HepG2 (cell line): ENCODE data around the gene SINHCAF. TPM values are rescaled to one million over a fixed set of nuclear protein-coding genes. Genes with fewer than 3 reads are reported as not detected.

Experiments
- AGO1 ChIP-seq: fragments of 200-400 bp; formaldehyde crosslinking; IDR thresholded peaks from 2 replicates; pipeline ENCODE4 v1.6.1; 2017; ENCODE audit warnings: mild to moderate bottlenecking, low read depth, low read length, moderate library complexity; ENCODE audit not compliant: poor library complexity, severe bottlenecking
- AHDC1 ChIP-seq: sonication (generic); formaldehyde crosslinking; IDR thresholded peaks from 2 replicates; pipeline ENCODE4 v1.5.1; 2020; ENCODE audit warnings: mild to moderate bottlenecking, missing genetic modification reagents, borderline replicate concordance
- ARHGAP35 ChIP-seq: sonication (generic); formaldehyde crosslinking; IDR thresholded peaks from 2 replicates; pipeline ENCODE4 v1.9.0; 2022; ENCODE audit warnings: mild to moderate bottlenecking, inconsistent platforms, moderate library complexity, missing genetic modification reagents, borderline replicate concordance
- DPF2 ChIP-seq: sonication (generic); formaldehyde crosslinking; IDR thresholded peaks from 2 replicates; pipeline ENCODE4 v1.4.0; 2020; ENCODE audit warnings: mild to moderate bottlenecking, low read depth, missing genetic modification reagents, borderline replicate concordance
- IKZF5 ChIP-seq: IDR thresholded peaks from 2 replicates; pipeline ENCODE4 v1.6.1; 2018; ENCODE audit warnings: missing genetic modification reagents, mild to moderate bottlenecking, missing compliant biosample characterization
- NPAS2 ChIP-seq: sonication (generic); formaldehyde crosslinking; IDR thresholded peaks from 2 replicates; pipeline ENCODE4 v1.8.0; 2022; ENCODE audit warnings: mild to moderate bottlenecking, missing genetic modification reagents, borderline replicate concordance
- RBAK ChIP-seq: sonication (generic); formaldehyde crosslinking; IDR thresholded peaks from 2 replicates; pipeline ENCODE4 v1.5.1; 2020; ENCODE audit warnings: mild to moderate bottlenecking, missing genetic modification reagents
- SMAD1 ChIP-seq: sonication (generic); formaldehyde crosslinking; IDR thresholded peaks from 2 replicates; pipeline ENCODE4 v1.4.0; 2020; ENCODE audit warnings: missing genetic modification reagents, low read depth, mild to moderate bottlenecking, borderline replicate concordance
- SNAPC5 ChIP-seq: sonication (generic); formaldehyde crosslinking; IDR thresholded peaks from 2 replicates; pipeline ENCODE4 v1.8.1; 2023; ENCODE audit warnings: mild to moderate bottlenecking, missing genetic modification reagents, borderline replicate concordance
- SRSF1 ChIP-seq: fragments of 200-400 bp; formaldehyde crosslinking; optimal IDR thresholded peaks from 2 replicates; pipeline ENCODE3; 2017; ENCODE audit warnings: mild to moderate bottlenecking, low read depth, low read length, moderate library complexity
- TEF ChIP-seq: sonication (generic); formaldehyde crosslinking; IDR thresholded peaks from 2 replicates; pipeline ENCODE4 v1.5.0; 2020; ENCODE audit warnings: missing genetic modification reagents
- USF2 ChIP-seq, 2 experiments: sonication (generic) in 1 of 2; formaldehyde crosslinking in 1 of 2; IDR thresholded peaks; 2 replicates each; pipeline versions ENCODE4 v1.5.1 to v1.6.1; 2011 to 2020; ENCODE audit warnings: borderline replicate concordance in 1 of 2, low read depth in 1 of 2, low read length in 1 of 2, mild to moderate bottlenecking in 1 of 2, missing genetic modification reagents in 1 of 2, moderate library complexity in 1 of 2
- ZBTB8A ChIP-seq: sonication (generic); formaldehyde crosslinking; IDR thresholded peaks from 2 replicates; pipeline ENCODE4 v1.4.0; 2020; ENCODE audit warnings: mild to moderate bottlenecking, low read depth, missing genetic modification reagents, borderline replicate concordance
- ZFP36L2 ChIP-seq: sonication (generic); formaldehyde crosslinking; IDR thresholded peaks from 2 replicates; pipeline ENCODE4 v1.4.0; 2020; ENCODE audit warnings: missing genetic modification reagents
- ZMYM3 ChIP-seq: sonication (generic); formaldehyde crosslinking; IDR thresholded peaks from 2 replicates; pipeline ENCODE4 v1.5.1; 2020; ENCODE audit warnings: mild to moderate bottlenecking, missing genetic modification reagents
- ZNF674 ChIP-seq: sonication (generic); formaldehyde crosslinking; IDR thresholded peaks from 2 replicates; pipeline ENCODE4 v1.5.0; 2020; ENCODE audit warnings: low read depth, mild to moderate bottlenecking, missing genetic modification reagents
- ZNF749 ChIP-seq: sonication (generic); formaldehyde crosslinking; IDR thresholded peaks from 2 replicates; pipeline ENCODE4 v1.8.0; 2022; ENCODE audit warnings: mild to moderate bottlenecking, missing genetic modification reagents, moderate library complexity, borderline replicate concordance
- polyA plus RNA-seq, 8 experiments: library from polyadenylated mRNA; depleted of rRNA in 3 of 8; stranded (reverse) in 7 of 8; unstranded in 1 of 8; fragments of >200 nt; fragmentation: Illumina TruSeq in 4 of 8; extraction: Trizol in 4 of 8; gene quantifications; 2 replicates each; pipeline versions ENCODE4 v1.2.1 to v1.2.3, GENCODE V29; 2011 to 2016; ENCODE audit warnings: low read depth in 4 of 8, missing spikeins in 1 of 8, mixed read lengths in 1 of 8; ENCODE audit not compliant: insufficient read depth in 1 of 8
- total RNA-seq, 5 experiments: library from RNA; depleted of rRNA; stranded (reverse); fragments of >200 nt; fragmentation: Illumina TruSeq; extraction: Trizol; gene quantifications; 2 replicates each; pipeline ENCODE4 v1.2.3, GENCODE V29; 2016; ENCODE audit warnings: low read depth in 1 of 5

Gene SINHCAF
- total and polyA plus RNA-seq, 2 of the 13 experiments (the other 11 are each of a cell fraction or from before 2014, with no cell fraction given): 54.6 to 97.8 TPM

GRCh38 chr12:31362115-31362758 is 36.3 kb upstream of the SINHCAF start (continued):
- no peak for TF ChIP-seq AGO1
- TF ChIP-seq TEF (CRISPR knock-in tag): no peak
- no peak for TF ChIP-seq USF2 (IDR thresholded peaks at IDR 0.05; ENCODE audit: low read depth, low read length)
- no peak for TF ChIP-seq USF2 (CRISPR knock-in tag; IDR thresholded peaks at IDR 0.05; ENCODE audit: borderline replicate concordance)
- no peak for TF ChIP-seq ARHGAP35 (CRISPR knock-in tag)
- no peak for TF ChIP-seq IKZF5 (CRISPR knock-in tag)
- no peak for TF ChIP-seq AHDC1 (CRISPR knock-in tag)
- TF ChIP-seq ZBTB8A: no peak
- no peak for TF ChIP-seq SNAPC5 (CRISPR knock-in tag)
- no peak for TF ChIP-seq SMAD1
- no peak for TF ChIP-seq SRSF1
- TF ChIP-seq ZFP36L2 (CRISPR knock-in tag): no peak
- no peak for TF ChIP-seq NPAS2 (CRISPR knock-in tag)
- TF ChIP-seq ZNF749 (CRISPR knock-in tag): no peak
- TF ChIP-seq ZMYM3: 0 out of 2 replicates have a peak, but pooled peaks have one; percentile 13
- no peak for TF ChIP-seq RBAK (CRISPR knock-in tag)
- no peak for TF ChIP-seq DPF2 (CRISPR knock-in tag)
- no peak for TF ChIP-seq ZNF674 (CRISPR knock-in tag)
